Measurements from ENCODE around the gene WDR7. TPM values are rescaled to one million over a fixed set of nuclear protein-coding genes. Genes with fewer than 3 reads are reported as not detected.

WDR7 gene
- total and polyA plus RNA-seq, 7 donors = 3.7 to 45.3 (median 28.5) TPM

DNA sequence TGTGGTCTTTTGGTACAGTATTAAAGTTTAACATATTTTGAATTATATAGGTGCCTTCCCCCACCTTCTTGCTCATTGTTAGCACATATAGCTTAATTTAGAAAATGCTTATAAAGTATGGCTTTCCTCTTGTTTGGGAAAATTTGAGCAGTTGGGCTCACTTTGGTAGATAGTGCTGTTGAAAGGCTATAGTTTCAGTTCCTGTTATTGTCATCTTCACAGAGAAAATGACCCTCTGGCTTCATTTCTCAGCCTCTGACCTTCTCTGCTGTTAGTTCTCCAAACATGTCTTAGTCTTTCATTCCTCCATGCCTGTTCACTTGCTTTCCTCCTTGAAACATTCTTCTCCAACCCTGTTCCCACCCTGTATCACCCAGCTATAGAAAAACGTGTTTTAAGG lies 200.6 kb downstream of the WDR7 start:
- no peaks in the 10 kb centered on the region for H3K36me3 ChIP-seq
- WGBS, 2 donors = 34 to 56% methylated on average over 1 of the region's 1 CpG
- H3K4me1 ChIP-seq = no peaks in the 10 kb centered on the region
- no peaks in the 10 kb centered on the region for H3K27me3 ChIP-seq
- H3K9me3 ChIP-seq = no peaks in the 10 kb centered on the region
- intact Hi-C loops (cut with DNase I) = no loop called here
- no peak overlapping the region for H3K27ac ChIP-seq
- no peak for TF ChIP-seq CTCF (IDR thresholded peaks at IDR 0.05)
- DNase-seq = no peak
- no peak overlapping the region for H3K4me3 ChIP-seq

GRCh38 chr18:56853961-56854360 lies 202.8 kb downstream of the WDR7 start:
- Histone ChIP-seq H3K36me3 (no peaks in the 10 kb centered on the region), H3K27me3 (no peaks in the 10 kb centered on the region), H3K4me3 (no peak overlapping the region), H3K27ac (no peak overlapping the region), H3K4me1 (no peaks in the 10 kb centered on the region), H3K9me3 (no peaks in the 10 kb centered on the region)
- no peak for DNase-seq
- TF ChIP-seq CTCF (IDR thresholded peaks at IDR 0.05) (no peak), EP300 (IDR thresholded peaks at IDR 0.05) (no peak), POLR2A (IDR thresholded peaks at IDR 0.05) (no peak), POLR2AphosphoS5 (IDR thresholded peaks at IDR 0.05) (no peak)
- WGBS, 2 donors = 81 to 91% methylated on average over 5 of the region's 5 CpGs
- intact Hi-C loops (cut with DNase I) = no loop called here

- intact Hi-C loops (cut with DNase I) = no loop called here
- no peak overlapping the region for H3K27ac ChIP-seq
- 15 to 68% methylated on average over 6 of the region's 6 CpGs for WGBS, 2 donors
- H3K27me3 ChIP-seq = no peaks in the 10 kb centered on the region
- H3K4me1 ChIP-seq = no peaks in the 10 kb centered on the region
- no peaks in the 10 kb centered on the region for H3K36me3 ChIP-seq
- H3K9me3 ChIP-seq = no peaks in the 10 kb centered on the region
- TF ChIP-seq EP300 (IDR thresholded peaks at IDR 0.05) = no peak
- no peak for TF ChIP-seq CTCF (IDR thresholded peaks at IDR 0.05)
- no peak for TF ChIP-seq POLR2A (IDR thresholded peaks at IDR 0.05)
- TF ChIP-seq POLR2AphosphoS5 (IDR thresholded peaks at IDR 0.05) = no peak
- no peak overlapping the region for H3K4me3 ChIP-seq
- DNase-seq = no peak
These were observed 210.1 kb downstream of the WDR7 start for GRCh38 chr18:56861244-56861643.

DNA sequence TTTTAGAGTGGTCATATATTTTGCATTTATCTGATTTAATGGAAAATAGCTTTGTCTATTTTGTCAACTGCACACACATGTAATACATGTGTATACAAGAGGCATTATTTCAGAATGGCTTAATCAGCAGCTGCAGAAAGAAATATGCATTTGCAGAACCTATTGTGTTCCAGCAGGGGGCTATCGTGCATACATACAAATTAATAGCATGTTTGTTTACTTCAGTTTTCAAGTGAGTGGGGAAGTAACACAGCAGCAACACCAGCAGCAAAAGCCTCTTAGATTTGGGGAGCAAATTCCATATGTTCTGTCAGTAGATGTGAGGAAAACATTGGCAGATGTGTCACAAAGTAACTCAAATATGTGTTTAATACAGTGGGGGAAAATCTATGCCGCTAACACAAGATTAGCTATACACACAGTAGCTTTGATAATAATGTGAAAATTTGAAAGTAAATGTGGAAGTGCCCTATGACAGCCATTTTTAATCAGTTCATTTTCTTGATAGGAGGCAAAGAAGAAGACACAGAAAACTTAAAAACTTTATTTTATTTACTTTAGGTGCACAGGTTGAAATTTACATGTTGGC lies 218.1 kb downstream of the WDR7 start:
- intact Hi-C loops (cut with DNase I) = no loop called here
- Histone ChIP-seq H3K9me3 (no peaks in the 10 kb centered on the region), H3K4me3 (no peak overlapping the region), H3K4me1 (no peaks in the 10 kb centered on the region), H3K27me3 (no peaks in the 10 kb centered on the region), H3K36me3 (no peaks in the 10 kb centered on the region), H3K27ac (no peak overlapping the region)
- DNase-seq = no peak
- 48 to 51% methylated on average over 2 of the region's 2 CpGs for WGBS, 2 donors
- TF ChIP-seq CTCF (IDR thresholded peaks at IDR 0.05) (peak in 2 of 4 experiments; percentile 31 to 39), EP300 (IDR thresholded peaks at IDR 0.05) (no peak)

GRCh38 chr18:56870982-56871381 lies 219.8 kb downstream of the WDR7 start:
- Histone ChIP-seq H3K27ac (no peak overlapping the region), H3K36me3 (no peaks in the 10 kb centered on the region), H3K9me3 (no peaks in the 10 kb centered on the region), H3K4me1 (no peaks in the 10 kb centered on the region), H3K4me3 (no peak overlapping the region), H3K27me3 (no peaks in the 10 kb centered on the region)
- intact Hi-C loops (cut with DNase I) = no loop called here
- TF ChIP-seq POLR2A (IDR thresholded peaks at IDR 0.05) = no peak
- TF ChIP-seq POLR2AphosphoS5 (IDR thresholded peaks at IDR 0.05) = no peak
- no peak for TF ChIP-seq EP300 (IDR thresholded peaks at IDR 0.05)
- TF ChIP-seq CTCF (IDR thresholded peaks at IDR 0.05) = no peak
- 88 to 90% methylated on average over 2 of the region's 2 CpGs for WGBS, 2 donors
- no peak for DNase-seq
